GM04504 (cell line): ENCODE measurements around the gene KLHDC7B.
"Not testable (repeated sequence)": the region's sequence is repeated elsewhere in the genome, so short reads cannot be mapped to it uniquely, and the experiment has no call there.

Source experiments
- DNase-seq: peaks from one replicate; pipeline ENCODE4 v3.0.0-alpha.2; 2012; ENCODE audit warnings: low read depth

The KLHDC7B gene

DNA sequence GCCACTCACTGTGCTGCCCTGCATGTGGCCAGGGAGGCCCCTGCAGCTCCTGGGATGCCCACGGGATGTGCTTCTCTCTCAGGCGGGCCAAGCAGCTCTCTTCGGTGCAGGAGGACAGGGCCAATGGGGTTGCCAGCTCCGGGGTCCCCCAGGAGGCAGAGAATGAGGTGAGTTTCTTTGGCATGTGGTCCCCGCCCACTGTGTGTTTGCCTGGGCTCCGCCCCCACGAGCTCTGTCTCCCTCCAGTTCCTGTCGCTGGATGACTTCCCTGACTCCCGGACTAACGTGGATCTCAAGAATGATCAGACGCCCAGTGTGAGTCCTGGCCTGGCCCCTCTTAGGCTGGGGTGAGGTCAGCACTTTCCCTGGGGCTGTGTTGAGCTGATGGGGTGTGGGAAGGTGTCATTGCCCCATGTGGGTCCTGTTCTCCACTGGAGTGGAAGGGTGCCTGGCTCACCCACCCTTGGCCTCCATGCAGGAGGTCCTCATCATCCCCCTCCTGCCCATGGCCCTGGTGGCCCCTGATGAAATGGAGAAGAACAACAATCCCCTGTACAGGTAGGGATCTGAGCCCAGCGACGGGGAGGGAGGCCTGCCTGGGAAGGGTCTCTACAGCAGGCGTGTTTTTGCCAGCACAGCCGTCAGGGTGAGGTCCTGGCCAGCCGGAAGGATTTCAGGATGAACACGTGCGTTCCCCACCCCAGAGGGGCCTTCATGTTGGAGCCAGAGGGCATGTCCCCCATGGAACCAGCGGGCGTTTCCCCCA is 28.0 kb upstream of the KLHDC7B start:
- no peak for DNase-seq

DNA sequence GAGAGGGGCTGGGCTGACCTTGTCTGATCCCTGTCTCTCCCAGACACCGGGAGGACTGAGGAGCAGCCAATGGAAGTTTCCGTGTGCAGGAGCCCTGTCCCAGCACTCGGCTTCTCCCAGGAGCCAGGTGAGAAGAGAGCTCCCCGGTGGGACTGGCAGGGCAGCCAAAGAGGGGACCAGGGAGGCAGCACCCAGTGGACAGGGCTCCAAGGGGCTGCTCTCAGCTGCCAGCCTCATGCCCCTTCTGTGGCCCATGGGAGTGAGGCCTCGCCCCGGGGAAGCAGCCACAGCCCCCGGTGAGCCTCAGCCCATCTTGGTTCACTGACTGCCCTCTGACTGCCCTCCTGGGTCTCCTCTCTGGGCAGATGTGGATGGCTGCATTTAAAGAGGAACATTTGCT is 27.1 kb upstream of the KLHDC7B start:
- no peak for DNase-seq

GRCh38 chr22:50519151-50519550 is 26.5 kb upstream of the KLHDC7B start:
- DNase-seq, result no peak

DNA sequence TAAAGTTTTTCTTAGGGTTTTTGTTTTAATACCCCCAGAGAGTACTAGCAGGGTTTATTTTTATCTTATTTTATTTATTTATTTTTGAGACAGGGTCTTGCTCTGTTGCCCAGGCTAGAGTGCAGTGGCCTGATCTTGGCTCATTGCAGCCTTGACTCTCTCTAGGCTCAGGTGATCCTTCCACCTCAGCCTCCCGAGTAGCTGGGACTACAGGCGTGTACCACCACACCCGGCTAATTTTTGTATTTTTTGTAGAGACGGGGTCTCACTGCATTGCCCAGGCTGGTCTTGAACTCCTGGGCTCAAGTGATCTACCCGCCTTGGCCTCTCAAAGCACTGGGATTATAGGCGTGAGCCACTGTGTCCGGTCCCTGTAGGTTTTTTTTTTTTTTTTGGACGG is 25.5 kb upstream of the KLHDC7B start:
- not testable (repeated sequence) for DNase-seq

GRCh38 chr22:50520826-50521453 is 24.8 kb upstream of the KLHDC7B start:
- no peak for DNase-seq

DNA sequence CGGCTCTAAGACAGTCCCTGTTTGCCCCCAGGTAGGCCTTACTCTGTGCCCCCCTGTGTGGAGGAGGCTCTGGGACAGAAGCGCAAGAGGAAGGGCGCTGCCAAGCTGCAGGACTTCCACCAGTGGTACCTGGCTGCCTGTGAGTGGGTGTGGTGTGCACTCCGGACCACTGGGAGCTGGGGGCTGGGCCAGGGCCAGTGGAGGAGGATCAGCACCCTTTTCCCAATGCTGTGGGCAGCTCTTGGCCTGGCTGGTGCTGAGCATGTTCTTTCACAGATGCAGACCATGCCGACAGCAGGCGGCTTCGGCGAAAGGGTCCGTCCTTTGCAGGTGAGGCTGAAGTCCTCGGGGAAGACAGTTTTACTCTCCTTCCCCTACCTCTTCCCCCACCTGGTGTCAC is 24.0 kb upstream of the KLHDC7B start:
- no peak for DNase-seq

DNA sequence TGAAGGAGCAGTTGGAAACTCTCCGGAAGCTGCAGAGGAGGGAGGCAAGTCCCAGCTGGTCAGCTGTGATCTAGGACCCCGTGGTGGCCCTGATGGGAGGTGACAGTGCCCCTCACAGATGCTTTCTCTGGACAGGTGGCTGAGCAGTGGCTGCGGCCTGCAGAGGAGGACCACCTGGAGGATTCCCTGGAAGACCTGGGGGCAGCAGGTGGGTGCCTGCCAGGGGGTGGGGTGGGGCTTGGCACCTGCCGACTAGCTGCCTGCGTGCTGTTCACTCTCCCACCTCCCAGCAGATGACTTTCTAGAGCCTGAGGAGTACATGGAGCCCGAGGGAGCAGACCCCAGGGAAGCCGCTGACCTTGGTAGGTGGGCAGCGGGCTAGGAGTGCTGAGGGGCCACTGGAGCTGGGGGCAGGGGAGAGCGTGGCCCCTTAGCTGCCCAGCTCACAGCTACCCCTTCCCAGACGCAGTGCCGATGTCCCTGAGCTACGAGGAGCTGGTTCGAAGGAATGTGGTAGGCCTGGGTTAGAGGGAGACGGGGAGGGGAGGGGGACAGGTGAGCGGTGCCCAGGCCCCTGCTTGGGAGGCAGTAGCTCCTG is 23.4 kb upstream of the KLHDC7B start:
- no peak for DNase-seq

DNA sequence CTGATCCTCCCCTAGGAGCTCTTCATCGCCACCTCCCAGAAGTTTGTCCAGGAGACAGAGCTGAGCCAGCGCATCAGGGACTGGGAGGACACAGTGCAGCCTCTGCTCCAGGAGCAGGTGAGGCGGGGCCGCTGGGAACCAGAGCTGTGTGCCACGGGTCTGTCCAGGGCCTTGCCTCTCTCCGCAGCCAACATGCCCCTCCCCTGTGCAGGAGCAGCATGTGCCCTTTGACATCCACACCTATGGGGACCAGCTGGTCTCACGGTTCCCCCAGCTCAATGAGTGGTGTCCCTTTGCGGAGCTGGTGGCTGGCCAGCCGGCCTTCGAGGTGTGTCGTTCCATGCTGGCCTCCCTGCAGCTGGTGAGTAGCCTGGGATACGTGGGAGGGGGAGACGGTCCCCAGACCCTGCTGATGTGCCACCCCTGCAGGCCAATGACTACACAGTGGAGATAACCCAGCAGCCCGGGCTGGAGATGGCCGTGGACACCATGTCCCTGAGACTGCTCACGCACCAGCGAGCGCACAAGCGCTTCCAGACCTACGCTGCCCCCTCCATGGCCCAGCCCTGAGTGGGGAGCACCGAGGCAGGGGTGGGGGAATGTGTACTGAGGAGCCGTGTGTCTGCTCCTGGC is 22.8 kb upstream of the KLHDC7B start:
- DNase-seq, result no peak

- no peak for DNase-seq
Observed at GRCh38 chr22:50523458-50523805, 22.3 kb upstream of the KLHDC7B start.

DNA sequence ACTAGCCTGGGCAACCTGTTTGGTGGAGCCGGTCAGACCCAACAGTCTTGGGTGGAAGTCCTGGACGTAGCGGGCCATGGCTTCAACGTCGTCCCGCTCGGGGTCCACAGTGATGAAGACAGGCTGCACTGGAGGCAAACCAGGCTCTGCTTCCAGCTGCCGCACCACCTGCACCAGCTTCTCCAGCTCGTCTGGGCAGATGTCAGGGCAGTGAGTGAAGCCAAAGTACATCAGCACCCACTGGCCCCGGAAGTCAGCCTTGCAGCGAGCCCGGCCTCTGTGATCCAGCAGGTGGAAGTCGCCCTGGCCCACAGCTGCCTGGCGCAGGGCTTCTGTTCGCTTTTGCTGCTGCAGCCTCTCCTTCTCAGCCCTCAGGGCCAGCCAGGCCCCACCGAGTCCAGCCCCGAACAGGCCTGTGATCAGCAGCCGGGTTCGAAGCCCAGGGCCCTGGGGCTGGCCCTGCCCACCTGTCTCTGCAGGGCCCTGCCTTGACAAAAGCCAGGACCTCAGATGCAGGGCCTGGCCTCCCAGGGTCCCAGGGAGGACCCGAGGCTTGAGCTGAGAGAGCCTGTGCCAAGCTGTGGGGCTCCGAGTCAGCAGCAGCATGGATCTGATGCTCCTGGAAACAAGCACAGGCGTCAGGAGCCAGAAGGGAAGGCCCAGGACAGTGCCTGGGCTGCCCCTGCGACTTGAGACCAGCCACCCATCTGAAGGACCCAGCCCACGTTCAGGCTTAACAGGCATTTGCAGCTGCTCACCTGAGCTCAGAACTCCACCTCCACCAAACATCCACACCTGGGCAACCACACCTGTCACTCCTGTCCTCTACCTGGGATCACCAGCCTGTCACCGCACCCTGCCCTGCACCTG is 21.7 kb upstream of the KLHDC7B start:
- no peak for DNase-seq

DNA sequence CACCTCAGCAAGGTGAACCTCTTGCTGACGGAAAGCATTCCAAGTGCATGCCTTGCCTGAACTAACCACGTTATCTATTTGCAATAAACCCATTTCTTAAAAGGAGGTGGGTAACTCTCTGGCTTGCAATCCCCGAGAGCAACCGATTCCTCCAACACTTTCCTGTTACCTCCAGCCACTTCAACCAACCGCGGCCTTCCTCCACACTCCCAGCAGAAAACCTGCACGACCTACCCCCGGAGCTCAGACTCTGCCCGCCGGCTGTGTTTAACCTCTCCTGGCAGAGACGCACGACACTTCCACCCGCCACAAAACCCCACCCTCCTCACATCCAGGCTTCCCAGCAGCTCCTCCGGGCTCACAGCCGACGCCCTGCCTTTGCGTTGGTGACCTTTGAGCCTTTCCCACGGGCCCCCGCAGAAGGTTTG is 21.0 kb upstream of the KLHDC7B start:
- no peak for DNase-seq

- DNase-seq, result peak; percentile 92
Observed at GRCh38 chr22:50525104-50525857, 20.4 kb upstream of the KLHDC7B start, which contains the start of gene SCO2. Gene SCO2 (minus strand): TSS chr22:50525598. CDS start chr22:50524411, 1,187 bp downstream.

DNA sequence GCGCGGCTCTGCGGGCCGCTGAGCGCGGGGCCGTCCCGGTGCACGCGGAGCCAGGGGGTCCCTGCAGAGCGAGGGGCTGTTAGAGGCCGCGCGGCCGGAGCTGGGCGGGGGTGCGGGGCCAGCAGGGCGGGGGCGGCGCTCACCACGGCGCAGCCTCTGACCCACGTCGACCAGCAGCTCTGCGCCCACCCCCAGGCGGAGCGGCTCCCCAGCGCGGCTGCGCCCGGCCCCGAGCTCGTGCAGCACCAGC is 19.9 kb upstream of the KLHDC7B start:
- no peak for DNase-seq

- no peak for DNase-seq
Observed at GRCh38 chr22:50526108-50526833, 19.4 kb upstream of the KLHDC7B start.

- no peak for DNase-seq
Observed at GRCh38 chr22:50526834-50527801, 18.6 kb upstream of the KLHDC7B start.

DNA sequence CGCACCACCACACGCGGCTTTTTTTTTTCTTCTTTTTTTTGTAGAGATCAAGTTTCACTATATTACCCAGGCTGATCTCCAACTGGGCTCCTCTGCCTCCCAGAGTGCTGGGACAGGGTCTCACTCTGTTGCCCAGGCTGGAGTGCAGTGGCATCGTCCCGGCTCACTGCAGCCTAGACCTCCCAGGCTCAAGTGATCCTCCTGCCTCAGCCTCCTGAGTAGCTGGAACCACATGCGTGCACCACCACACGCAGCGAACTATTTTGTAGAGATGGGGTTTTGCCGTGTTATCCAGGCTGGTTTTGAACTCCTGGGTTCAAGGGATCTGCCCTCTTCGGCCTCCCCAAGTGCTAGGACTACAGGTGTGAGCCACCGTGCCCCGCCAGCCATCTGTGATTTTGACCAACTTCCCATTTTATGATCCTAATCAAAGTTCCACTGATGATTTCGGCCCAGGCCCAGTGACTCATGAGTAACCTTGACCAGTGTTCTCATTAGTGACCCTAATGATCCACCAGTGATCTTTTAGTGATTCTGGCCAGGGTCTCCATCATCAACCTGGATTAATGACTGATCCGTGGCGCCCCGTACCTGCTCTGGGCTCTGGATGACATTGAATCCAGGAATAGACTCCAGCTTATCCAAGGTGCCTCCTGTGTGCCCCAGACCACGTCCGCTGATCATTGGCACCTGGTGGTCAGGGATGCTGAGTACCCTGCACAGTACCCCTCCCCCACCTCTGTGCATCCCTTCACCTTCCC is 17.6 kb upstream of the KLHDC7B start:
- no peak for DNase-seq

DNA sequence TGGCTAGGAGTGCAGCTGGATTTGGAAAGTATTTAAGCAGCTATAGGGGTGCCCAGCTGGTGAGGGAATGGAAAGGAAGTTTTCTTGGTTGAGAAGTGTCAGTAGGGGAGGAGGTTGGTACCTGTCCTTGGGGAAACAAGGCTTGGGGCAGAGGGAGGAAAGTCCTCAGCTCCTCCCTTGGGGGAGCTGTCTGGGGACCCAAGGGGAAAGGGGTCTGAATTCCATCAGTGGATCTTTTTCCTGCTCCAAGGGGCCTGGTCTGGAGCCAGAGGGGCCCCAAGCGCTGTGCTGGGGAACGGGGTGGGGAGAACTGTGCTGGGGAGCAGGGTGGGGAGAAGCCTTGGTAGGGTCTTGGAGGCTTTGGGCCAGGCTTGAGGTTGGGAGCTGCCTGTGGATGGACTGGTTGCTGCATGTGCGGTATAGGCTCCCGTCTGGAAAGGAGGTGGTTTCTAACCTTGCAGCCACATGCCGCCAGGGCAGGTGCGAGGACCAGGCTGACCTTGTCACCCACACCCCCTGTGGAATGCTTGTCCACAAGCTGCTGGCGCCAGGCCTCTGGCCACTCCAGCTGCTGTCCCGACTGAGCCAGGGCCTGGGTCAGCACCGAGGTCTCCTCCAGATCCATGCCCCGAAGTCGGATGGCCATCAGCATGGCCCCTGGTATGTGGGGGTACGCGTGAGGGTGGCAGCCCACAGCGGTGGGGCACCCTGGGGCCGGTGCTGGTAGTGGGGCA is 16.9 kb upstream of the KLHDC7B start:
- no peak for DNase-seq

- DNase-seq, result no peak
Observed at GRCh38 chr22:50529416-50529896, 16.2 kb upstream of the KLHDC7B start.
